Esophagus squamous epithelium (tissue), 4 donors: Measurements from ENCODE around the gene DENND4C.

Source experiments
- CTCF ChIP-seq, 6 experiments: fragments of 450-650 bp in 4 of 6; fragments of 200-600 bp in 2 of 6; sonication (generic) in 2 of 6; IDR thresholded peaks; one replicate each; pipeline ENCODE4 v1.5.1; 2016 to 2019; ENCODE audit warnings: antibody characterized with exemption in 6 of 6, mild to moderate bottlenecking in 4 of 6, moderate library complexity in 4 of 6
- POLR2A ChIP-seq, 4 donors: fragments of 450-650 bp; IDR thresholded peaks; one replicate each; pipeline ENCODE4 v1.6.1; 2017; ENCODE audit warnings: antibody characterized with exemption in 4 of 4, mild to moderate bottlenecking in 4 of 4, moderate library complexity in 3 of 4

- TF ChIP-seq CTCF (IDR thresholded peaks at IDR 0.05): no peak
- TF ChIP-seq POLR2A (IDR thresholded peaks at IDR 0.05): no peak
Measured at GRCh38 chr9:19239955-19240354, 9.5 kb downstream of the DENND4C start.
